ENCODE measurements around the gene CBLB.

Gene CBLB

GRCh38 chr3:105774444-105775180 is 94.2 kb downstream of the CBLB start:
- H3K4me3 ChIP-seq (replicated peaks in 1 of 2; ENCODE audit: low read depth in 2 of 2, low read length in 2 of 2), result no peak overlapping the region
- DNase-seq (ENCODE audit: low read depth in 2 of 2), result no peak
- TF ChIP-seq CTCF (IDR thresholded peaks at IDR 0.05; ENCODE audit: low read depth, low read length), result no peak

GRCh38 chr3:105773291-105773690 is 95.5 kb downstream of the CBLB start:
- TF ChIP-seq CTCF (IDR thresholded peaks at IDR 0.05; ENCODE audit: low read depth, low read length), result no peak
- no peak for DNase-seq (ENCODE audit: low read depth in 2 of 2)
- no peak overlapping the region for H3K4me3 ChIP-seq (replicated peaks in 1 of 2; ENCODE audit: low read depth in 2 of 2, low read length in 2 of 2)

DNA sequence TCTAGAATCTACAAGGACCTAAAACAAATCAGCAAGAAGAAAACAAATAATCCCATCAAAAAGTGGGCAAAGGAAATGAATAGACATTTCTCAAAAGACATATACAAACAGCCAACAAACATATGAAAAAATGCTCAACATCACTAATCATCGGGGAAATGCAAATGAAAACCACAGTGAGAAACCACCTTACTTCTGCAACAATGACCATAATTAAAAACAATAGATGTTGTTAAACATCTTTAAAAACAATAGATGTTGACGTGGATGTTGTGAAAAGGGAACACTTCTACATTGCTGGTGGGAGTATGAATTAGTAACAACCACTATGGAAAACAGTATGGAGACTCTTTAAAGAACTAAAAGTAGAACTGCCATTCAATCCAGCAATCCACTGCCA is 96.2 kb downstream of the CBLB start:
- TF ChIP-seq CTCF (IDR thresholded peaks at IDR 0.05; ENCODE audit: low read depth, low read length), result no peak
- H3K4me3 ChIP-seq (replicated peaks in 1 of 2; ENCODE audit: low read depth in 2 of 2, low read length in 2 of 2), result no peak overlapping the region
- no peak for DNase-seq (ENCODE audit: low read depth in 2 of 2)

DNA sequence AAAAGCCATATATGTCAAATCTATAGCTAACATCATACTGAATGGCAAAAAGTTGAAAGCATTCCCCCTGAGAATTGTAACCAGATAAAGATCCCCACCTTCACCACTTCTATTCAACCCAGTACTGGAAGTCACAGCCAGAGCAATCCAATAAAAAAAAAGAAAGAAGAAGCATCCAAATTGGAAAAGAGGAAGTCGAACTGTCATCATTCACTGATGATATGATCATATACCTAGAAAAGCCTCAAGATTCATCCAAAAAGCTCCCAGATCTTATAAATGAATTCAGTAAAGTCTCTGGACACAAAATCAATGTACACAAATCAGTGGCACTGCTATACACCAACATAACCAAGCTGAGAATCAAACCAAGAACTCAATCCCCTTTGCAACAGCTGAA is 97.4 kb downstream of the CBLB start:
- TF ChIP-seq CTCF (IDR thresholded peaks at IDR 0.05; ENCODE audit: low read depth, low read length), result no peak
- no peak for DNase-seq (ENCODE audit: low read depth in 2 of 2)
- H3K4me3 ChIP-seq (replicated peaks in 1 of 2; ENCODE audit: low read depth in 2 of 2, low read length in 2 of 2), result no peak overlapping the region

DNA sequence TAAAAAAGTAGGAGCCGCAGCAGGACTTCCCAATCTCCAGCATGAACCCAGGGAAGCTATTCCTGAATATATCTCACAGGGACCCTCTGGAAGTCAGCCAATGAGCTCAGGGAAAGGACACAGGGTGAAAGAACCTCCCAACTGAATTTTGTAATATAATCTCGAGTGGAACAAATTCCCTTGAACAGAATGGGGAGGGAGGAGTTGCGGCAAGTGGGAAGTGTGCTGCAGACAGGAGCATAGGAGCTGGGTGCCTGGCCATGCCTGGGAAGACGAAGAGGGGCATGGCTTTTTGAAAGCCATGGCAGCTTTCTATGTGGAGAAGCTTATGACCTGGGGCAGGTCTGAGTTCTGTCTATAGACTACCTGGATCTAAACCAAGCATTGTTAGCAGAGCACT is 98.4 kb downstream of the CBLB start:
- no peak for DNase-seq (ENCODE audit: low read depth in 2 of 2)
- TF ChIP-seq CTCF (IDR thresholded peaks at IDR 0.05; ENCODE audit: low read depth, low read length), result no peak
- no peak overlapping the region for H3K4me3 ChIP-seq (replicated peaks in 1 of 2; ENCODE audit: low read depth in 2 of 2, low read length in 2 of 2)

GRCh38 chr3:105767776-105768175 is 101.0 kb downstream of the CBLB start:
- TF ChIP-seq CTCF (IDR thresholded peaks at IDR 0.05; ENCODE audit: low read depth, low read length), result no peak

DNA sequence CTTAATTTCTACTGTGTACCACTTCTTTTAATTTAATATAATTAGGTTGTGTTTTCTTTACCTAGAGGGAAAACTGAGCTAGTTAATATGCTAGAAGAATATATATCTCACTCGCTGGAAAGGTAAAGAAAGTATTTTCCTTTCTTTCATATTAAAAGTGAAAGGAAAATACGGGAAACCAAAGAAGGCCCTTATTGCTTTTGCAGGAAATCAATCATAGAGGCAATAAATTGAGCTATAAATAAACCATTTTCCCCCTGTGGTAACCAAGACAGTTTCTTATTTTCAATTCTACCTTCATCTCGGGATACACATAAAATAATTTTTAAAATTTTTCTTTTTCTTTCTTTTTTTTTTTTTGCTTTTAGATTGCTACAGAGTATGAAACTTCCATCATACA is 101.6 kb downstream of the CBLB start:
- TF ChIP-seq CTCF (IDR thresholded peaks at IDR 0.05; ENCODE audit: low read depth, low read length), result no peak
- DNase-seq (ENCODE audit: low read depth in 2 of 2), result no peak
- H3K4me3 ChIP-seq (replicated peaks in 1 of 2; ENCODE audit: low read depth in 2 of 2, low read length in 2 of 2), result no peak overlapping the region

More at GRCh38 chr3:105767776-105768175, 101.0 kb downstream of the CBLB start:
- DNase-seq (ENCODE audit: low read depth in 2 of 2), result no peak
- no peak overlapping the region for H3K4me3 ChIP-seq (replicated peaks in 1 of 2; ENCODE audit: low read depth in 2 of 2, low read length in 2 of 2)
